OCI-M1 (cell line): ENCODE data around the gene MC4R.

Experiments
- DNase-seq: peaks from one replicate; lab custom pipeline; 2025; lab: John Stamatoyannopoulos, UW

The MC4R gene

DNA sequence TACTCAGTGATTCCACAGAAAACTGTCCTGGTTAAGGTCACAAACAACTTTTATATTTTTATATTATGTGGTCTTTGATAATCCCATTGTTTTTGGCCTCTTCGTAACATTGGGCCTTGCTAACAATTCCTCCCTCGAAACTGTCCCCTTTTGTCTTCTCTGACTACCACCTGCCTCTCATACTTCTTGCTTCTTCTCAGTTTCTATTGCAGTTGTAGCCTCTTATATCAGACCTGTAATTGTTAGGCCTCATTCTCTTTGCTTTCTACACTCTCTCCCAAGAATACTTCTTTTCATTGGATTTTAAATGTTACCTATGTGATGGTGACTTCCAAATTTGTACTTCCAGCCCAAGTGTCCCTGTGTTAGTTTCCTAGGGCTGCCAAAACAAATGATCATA is 44.7 kb downstream of the MC4R start:
- DNase-seq: no peak

DNA sequence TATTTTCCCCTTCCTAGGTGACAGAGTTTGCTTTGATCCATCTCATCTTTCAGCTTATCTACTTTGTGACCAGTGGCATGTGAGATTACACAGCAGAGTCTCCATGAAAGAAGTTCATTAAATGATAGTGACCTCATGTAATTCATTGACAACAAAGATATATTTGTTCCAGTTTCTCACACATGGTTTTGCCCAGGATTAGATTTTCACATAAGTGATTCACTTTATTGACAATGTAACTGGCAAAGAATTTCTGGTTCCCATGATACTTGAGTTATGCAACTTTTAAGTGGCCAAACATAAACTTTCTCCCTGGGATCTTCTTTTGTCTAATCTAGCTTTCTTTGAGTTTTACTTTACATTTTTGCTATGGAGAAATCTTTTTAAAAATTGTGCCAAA is 50.0 kb downstream of the MC4R start:
- DNase-seq: no peak
